ENCODE data around the gene DDAH2. TPM values are rescaled to one million over a fixed set of nuclear protein-coding genes. Genes with fewer than 3 reads are reported as not detected.

The DDAH2 gene
- total RNA-seq, 6 experiments from 2014 or later, result 44.0 to 47.8 (median 46.0) TPM

DNA sequence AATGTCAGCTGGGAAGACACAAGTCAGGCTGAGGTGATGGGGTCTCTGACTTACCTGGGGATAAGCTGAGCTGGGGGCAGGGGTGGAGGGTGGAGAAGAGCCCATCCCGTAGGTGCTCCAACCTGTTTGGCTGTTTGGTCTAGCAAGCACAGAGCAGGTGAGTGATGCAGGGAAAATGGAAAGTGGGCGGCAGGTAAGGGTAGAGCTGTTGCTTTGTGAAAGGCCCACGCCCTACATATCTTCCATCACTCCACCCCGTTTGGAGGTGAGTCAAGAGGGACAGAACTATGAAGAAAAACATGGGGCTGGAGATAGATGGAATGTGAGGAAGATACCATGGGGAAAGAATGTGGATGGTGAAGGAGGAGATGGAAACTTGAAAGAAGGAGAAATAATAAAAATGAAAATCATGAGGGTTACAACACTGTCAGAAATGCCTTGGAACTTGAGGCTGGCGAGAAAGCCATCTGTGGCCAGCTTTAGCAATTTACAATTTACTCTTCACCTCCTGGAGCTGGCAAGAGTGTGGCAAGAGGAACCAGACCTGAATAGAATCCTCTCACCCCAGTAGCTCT lies 8.8 kb downstream of the DDAH2 start:
- Mint-ChIP-seq H3K27me3 (ENCODE audit: insufficient read depth) (peaks cover 9% of the 10 kb centered on the region), H3K4me1 (ENCODE audit: low read depth) (no peaks in the 10 kb centered on the region), H3K9me3 (no peaks in the 10 kb centered on the region), H3K4me3 (no peak overlapping the region), H3K36me3 (ENCODE audit: low read depth) (no peaks in the 10 kb centered on the region), H3K27ac (no peak overlapping the region)
- DNase-seq, result no peak
- TF ChIP-seq, protein P1, sequence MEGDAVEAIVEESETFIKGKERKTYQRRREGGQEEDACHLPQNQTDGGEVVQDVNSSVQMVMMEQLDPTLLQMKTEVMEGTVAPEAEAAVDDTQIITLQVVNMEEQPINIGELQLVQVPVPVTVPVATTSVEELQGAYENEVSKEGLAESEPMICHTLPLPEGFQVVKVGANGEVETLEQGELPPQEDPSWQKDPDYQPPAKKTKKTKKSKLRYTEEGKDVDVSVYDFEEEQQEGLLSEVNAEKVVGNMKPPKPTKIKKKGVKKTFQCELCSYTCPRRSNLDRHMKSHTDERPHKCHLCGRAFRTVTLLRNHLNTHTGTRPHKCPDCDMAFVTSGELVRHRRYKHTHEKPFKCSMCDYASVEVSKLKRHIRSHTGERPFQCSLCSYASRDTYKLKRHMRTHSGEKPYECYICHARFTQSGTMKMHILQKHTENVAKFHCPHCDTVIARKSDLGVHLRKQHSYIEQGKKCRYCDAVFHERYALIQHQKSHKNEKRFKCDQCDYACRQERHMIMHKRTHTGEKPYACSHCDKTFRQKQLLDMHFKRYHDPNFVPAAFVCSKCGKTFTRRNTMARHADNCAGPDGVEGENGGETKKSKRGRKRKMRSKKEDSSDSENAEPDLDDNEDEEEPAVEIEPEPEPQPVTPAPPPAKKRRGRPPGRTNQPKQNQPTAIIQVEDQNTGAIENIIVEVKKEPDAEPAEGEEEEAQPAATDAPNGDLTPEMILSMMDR (IDR thresholded peaks at IDR 0.05), result no peak

DNA sequence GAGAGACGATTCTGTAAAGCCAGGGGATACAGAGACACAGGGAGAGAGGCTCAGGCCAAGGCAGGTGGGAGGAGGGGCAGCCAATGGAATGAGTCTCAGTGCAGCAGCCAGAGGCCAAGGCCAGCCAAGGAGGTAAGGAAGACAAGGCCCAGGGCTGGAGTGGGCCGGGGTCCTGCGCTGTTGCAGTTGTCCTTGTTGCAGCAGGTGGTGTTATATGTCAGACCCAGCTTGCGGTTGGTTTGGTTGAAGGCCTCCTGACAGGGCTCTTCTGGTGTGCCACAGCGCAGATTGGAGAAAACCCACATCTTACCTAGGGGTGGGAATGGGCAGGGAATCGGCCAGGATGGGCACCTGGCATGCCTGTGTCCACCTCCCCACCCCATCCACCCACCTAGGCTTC lies 10.1 kb downstream of the DDAH2 start:
- TF ChIP-seq, protein P1 (IDR thresholded peaks at IDR 0.05), result no peak
- no peak for DNase-seq
- Mint-ChIP-seq H3K4me3 (no peak overlapping the region), H3K27me3 (ENCODE audit: insufficient read depth) (peaks cover 13% of the 10 kb centered on the region), H3K4me1 (ENCODE audit: low read depth) (no peaks in the 10 kb centered on the region), H3K36me3 (ENCODE audit: low read depth) (no peaks in the 10 kb centered on the region), H3K27ac (no peak overlapping the region; the same call in 1 of the 2 replicates), H3K9me3 (no peaks in the 10 kb centered on the region)

DNA sequence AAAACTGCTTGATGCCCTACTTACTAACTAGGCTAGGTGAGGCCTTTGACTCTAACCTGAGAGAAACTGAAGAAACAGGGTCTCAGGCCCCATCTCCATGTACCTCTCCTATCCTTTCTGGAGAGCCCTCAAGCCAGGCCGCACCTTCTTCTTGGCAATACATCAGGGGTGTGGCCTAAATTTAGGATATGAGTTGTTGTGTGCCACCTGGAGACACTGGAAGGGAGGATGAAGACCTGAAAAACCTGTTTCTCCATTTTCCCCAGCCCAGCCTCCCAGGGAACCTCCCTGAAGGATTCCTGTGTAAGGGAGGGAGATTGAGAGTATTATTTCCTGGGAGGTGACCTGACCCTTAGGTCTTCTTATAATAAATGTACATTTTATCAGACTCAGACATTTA lies 10.8 kb downstream of the DDAH2 start:
- DNase-seq, result no peak
- TF ChIP-seq, protein P1 (IDR thresholded peaks at IDR 0.05), result no peak
- Mint-ChIP-seq H3K4me3 (no peak overlapping the region), H3K27me3 (ENCODE audit: insufficient read depth) (peaks cover 11% of the 10 kb centered on the region), H3K9me3 (no peaks in the 10 kb centered on the region), H3K4me1 (ENCODE audit: low read depth) (no peaks in the 10 kb centered on the region), H3K36me3 (ENCODE audit: low read depth) (no peaks in the 10 kb centered on the region), H3K27ac (no peak overlapping the region)

DNA sequence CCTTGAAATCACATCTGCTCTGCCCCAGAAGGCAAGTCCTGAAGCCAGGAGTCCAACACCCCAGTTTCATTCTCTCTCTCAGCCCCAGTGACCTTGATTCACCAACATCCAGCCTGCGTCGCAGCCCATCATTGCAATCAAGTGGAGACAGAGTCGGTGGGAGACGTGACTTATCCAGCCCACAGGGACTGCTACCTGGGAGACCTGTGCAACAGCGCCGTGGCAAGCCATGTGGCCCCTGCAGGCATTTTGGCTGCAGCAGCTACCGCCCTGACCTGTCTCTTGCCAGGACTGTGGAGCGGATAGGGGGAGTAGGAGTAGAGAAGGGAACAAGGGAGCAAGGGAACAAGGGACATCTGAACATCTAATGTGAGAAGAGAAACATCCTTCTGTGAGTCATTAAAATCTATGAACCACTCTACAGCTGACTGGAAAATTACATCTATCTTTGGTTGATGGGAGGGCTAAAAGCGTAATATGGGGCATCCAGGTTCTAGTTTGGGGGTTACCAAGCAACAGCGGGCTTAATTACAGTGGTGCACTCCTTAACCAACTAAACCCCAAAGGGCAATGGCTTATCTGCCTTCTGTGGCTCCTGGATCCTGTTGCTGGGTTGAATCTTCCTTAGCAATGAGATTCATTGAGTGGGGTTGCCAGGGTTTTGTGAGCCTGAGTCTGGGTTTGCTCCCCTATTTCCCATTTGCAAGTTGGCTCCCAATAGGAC lies 11.4 kb downstream of the DDAH2 start:
- H3K36me3 Mint-ChIP-seq (ENCODE audit: low read depth), result no peaks in the 10 kb centered on the region
- DNase-seq, result no peak

DNA sequence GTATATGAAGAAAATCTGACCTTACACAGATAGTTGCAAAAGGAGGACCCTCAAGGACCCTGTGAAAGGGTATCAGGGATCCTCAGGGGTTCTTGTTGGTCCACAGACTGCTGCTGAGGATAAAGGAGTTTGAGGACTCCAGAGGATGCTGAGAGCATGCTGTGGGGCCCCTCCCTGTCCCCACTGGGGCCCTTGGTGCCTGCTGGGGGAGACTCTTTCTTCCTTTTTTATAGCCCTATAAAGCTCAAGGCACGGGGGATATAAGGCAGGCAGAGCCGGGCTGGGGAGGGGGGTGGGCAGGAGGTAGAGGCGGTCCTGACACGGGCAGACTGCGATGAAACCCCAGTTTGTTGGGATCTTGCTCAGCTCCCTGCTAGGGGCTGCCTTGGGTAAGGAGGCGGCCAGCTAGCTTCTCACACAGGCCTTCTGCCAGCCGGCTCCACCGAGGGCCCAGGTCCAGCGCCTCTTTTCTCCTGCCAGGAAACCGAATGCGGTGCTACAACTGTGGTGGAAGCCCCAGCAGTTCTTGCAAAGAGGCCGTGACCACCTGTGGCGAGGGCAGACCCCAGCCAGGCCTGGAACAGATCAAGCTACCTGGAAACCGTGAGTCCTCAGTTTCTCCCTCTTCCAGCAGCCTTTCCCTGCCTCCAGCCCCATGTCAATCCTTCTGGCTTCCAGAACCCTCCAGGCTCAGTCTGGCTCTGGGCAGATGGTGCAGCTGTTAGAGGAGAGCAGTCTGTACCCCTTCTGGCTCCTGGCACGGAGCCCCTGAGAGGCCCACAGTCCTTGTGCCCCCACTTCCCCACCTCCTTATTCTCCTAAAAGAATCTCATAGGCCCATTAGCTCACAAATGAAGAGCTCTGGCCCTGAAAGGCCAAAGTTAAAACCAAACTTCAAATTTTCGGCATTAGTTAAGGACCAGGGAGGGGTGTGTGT lies 13.8 kb downstream of the DDAH2 start, which contains the start of gene LY6G6D:
Gene LY6G6D, plus strand, starts transcription at position 327 of the 937 bp plus-strand sequence. Its CDS starts 8 bp downstream, at position 335.
- Mint-ChIP-seq H3K27ac (no peak within 1 kb of the TSS), H3K9me3 (no peaks in the 10 kb centered on the region), H3K4me1 (ENCODE audit: low read depth) (no peaks in the 10 kb centered on the region), H3K36me3 (ENCODE audit: low read depth) (no peaks in the 10 kb centered on the region), H3K4me3 (no peak within 1 kb of the TSS), H3K27me3 (ENCODE audit: insufficient read depth) (peaks cover 23% of the 10 kb centered on the region)
- DNase-seq, result no peak
- TF ChIP-seq, protein P1 (IDR thresholded peaks at IDR 0.05), result no peak

More for the DNA sequence above, 11.4 kb downstream of the DDAH2 start:
- Mint-ChIP-seq H3K4me1 (ENCODE audit: low read depth) (no peaks in the 10 kb centered on the region), H3K27ac (no peak overlapping the region), H3K27me3 (ENCODE audit: insufficient read depth) (peaks cover 13% of the 10 kb centered on the region), H3K9me3 (no peaks in the 10 kb centered on the region), H3K4me3 (no peak overlapping the region)
- TF ChIP-seq, protein P1 (IDR thresholded peaks at IDR 0.05), result peak; percentile 7; the same call in 1 of the 2 replicates

All from HFFc6 (cell line).